H1 (cell line): Measurements from ENCODE around the gene NEDD4L. TPM values are rescaled to one million over a fixed set of nuclear protein-coding genes. Genes with fewer than 3 reads are reported as not detected.

ENCODE experiments used
- ATF2 ChIP-seq: IDR thresholded peaks from 2 replicates; pipeline ENCODE4 v1.6.1; 2012; ENCODE audit warnings: low read length, inconsistent platforms
- EZH2 ChIP-seq: fragments of 200-600 bp; sonication (generic); IDR thresholded peaks from 2 replicates; pipeline ENCODE4 v1.7.1; 2012; ENCODE audit warnings: low read depth, mild to moderate bottlenecking, moderate library complexity, low read length, inconsistent platforms; ENCODE audit not compliant: severe bottlenecking
- polyA plus RNA-seq, 7 experiments: library from polyadenylated mRNA; depleted of rRNA in 3 of 7; stranded (reverse) in 5 of 7; unstranded in 2 of 7; fragments of >200 nt in 5 of 7; fragments of 200-250 nt in 2 of 7; gene quantifications; 1 replicate in 5 of 7; 2 replicates in 1 of 7; 4 replicates in 1 of 7; pipeline versions ENCODE4 v1.2.1 to v1.2.3, GENCODE V29; 2011 to 2013; ENCODE audit warnings: missing spikeins in 2 of 7, mixed read lengths in 2 of 7
- total RNA-seq: library from RNA; stranded (reverse); fragmentation: NEBNext Ultra II Directional; extraction: Animal tissue kit (Norgen Biotek cat#: 25700); gene quantifications from 2 replicates; pipeline ENCODE4 v1.2.1, GENCODE V29; 2021

The NEDD4L gene
- total and polyA plus RNA-seq, 2 of the 8 experiments (the other 6 are each of a cell fraction or from before 2014, with no cell fraction given) = 37.3 to 69.8 TPM

- no peak for TF ChIP-seq ATF2
- no peak for TF ChIP-seq EZH2
- TF ChIP-seq, all 59 proteins: peak for 0
Measured at GRCh38 chr18:58124475-58124874, 80.4 kb downstream of the NEDD4L start (continued).
